ENCODE results near the gene SCYGR3.

DNA sequence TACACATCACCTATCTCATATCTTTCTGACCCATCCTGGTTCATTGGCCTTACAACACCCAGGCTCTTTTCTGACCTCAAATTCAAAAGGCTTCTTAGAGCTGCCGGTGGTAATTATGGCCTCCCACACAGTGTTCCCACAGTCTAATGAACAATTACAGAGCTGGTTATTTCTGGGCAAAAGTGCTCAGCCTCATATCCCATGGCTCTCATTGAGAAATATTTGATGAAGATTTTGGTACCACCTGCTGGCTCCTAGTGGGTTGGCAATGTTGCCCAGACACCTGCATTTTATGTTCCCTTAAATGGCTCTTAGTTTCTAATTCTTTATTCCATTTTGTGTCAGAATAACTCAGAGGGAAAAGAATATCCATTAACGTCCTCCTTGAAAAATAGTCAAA lies 36.0 kb downstream of the SCYGR3 start:
- no peak for TF ChIP-seq EP300 (IDR thresholded peaks at IDR 0.05; ENCODE audit: borderline replicate concordance)
- TF ChIP-seq TAF1 (IDR thresholded peaks at IDR 0.05; ENCODE audit: low read depth): no peak
- TF ChIP-seq, protein P1, sequence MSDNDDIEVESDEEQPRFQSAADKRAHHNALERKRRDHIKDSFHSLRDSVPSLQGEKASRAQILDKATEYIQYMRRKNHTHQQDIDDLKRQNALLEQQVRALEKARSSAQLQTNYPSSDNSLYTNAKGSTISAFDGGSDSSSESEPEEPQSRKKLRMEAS (IDR thresholded peaks at IDR 0.05): no peak
- TF ChIP-seq CREB1 (IDR thresholded peaks at IDR 0.05; ENCODE audit: low read depth): no peak
